Stimulated activated CD8-positive, alpha-beta memory T cell treated with anti-CD3 and anti-CD28 coated beads, Interleukin-12 subunit alpha, Interleukin-12 subunit beta, amount 100 ng/mL, for 24 hours (primary cell): ENCODE measurements around the gene CAD.
"Not testable (repeated sequence)": the region's sequence is repeated elsewhere in the genome, so short reads cannot be mapped to it uniquely, and the experiment has no call there.

Source experiments
- DNase-seq: peaks from one replicate; pipeline ENCODE4 v3.0.0-alpha.2; 2020; ENCODE audit errors: extremely low read depth

CAD gene

DNA sequence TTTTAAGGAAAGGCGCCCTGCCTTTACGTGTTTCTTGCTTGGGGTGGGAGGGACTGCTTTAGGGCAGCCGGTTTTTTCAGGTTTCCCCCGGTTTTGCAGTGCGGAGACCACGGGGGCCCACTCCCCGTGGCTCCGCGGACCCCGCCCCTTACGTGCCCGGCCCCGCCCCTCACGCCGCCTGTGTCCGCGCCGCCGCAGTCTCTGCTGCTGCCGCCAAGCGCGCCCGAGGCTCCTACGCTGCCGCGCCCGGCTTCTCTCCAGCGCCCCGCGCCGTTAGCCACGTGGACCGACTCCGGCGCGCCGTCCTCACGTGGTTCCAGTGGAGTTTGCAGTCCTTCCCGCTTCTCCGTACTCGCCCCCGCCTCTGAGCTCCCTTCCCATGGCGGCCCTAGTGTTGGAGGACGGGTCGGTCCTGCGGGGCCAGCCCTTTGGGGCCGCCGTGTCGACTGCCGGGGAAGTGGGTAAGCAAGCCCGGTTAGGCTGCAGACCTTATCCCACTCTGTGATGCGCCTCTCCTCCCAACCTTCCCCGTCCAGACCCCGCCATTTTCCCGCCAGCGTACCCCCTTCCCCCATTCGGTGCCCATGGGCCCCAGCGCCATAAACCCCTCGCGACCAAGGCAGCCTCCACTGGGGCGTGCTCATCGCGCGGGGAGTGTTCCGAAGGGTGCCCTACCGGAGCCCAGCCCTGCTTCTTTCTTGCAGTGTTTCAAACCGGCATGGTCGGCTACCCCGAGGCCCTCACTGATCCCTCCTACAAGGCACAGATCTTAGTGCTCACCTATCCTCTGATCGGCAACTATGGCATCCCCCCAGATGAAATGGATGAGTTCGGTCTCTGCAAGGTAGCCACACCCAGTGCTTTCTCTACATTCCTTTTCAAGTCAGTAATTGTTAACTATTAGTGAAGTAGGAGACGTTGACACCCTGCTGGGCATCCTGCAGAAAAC is at the start of gene CAD:
Gene CAD (plus strand): TSS at position 197 of the 949 bp plus-strand sequence. CDS start 183 bp downstream, at position 380.
- peak; percentile 76 for DNase-seq

DNA sequence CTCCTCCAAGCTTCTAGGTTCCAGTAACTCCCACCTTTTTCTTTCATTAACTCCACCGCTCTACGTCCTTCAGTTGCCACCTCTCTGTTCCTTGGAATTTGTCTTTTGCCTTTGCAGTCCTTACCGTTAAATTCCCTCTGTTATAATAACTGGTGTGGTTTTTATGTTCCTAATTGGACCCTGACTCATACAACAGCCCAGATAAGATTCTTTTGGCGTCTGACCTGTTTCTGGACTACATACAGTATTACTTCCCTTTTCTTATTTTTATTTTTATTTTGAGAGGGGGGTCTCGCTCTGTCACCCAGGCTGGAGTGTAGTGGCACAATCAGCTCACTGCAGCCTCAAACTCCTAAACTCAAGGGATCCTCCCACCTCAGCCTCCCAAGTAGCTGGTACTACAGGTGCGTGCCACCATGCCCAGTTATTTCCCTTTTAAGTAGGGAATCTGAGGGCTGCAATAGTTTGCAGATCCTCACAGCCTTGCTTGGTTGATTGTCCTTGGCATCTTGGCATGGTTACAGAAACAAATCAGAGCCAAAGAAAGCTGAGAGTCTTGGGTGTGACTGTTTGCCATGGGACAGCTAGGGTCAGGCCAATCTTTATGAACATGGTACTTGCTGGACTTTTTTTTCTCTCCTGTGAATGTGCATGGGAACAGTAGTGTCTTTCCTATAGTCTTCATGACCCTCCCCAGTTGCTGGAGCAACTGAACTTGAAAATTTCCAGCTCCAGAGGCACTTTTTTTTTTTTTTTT is 46.4 kb upstream of the CAD start:
- DNase-seq = no peak

DNA sequence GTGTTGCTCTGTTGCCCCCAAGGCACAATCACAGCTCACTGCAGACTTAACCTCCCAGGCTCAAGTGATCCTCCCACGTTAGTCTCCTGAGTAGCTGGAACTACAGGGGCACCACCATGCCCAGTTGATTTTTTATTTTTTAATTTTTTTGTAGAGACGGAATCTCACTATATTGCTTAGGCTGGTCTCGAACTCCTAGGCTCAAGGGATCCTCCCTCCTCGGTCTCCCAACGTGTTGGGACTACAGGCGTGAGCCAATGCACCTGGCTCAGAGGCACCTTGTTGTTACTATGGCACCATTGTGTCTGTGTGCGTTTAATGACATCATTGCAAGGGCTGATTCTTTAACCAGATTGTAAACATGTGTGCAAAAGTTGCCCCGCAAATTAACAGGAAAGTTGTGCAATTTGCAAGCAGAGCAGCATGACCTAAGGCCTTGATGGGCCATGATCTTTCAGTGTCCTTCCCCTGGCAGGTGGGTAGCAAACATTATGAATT is 45.8 kb upstream of the CAD start:
- DNase-seq = no peak

DNA sequence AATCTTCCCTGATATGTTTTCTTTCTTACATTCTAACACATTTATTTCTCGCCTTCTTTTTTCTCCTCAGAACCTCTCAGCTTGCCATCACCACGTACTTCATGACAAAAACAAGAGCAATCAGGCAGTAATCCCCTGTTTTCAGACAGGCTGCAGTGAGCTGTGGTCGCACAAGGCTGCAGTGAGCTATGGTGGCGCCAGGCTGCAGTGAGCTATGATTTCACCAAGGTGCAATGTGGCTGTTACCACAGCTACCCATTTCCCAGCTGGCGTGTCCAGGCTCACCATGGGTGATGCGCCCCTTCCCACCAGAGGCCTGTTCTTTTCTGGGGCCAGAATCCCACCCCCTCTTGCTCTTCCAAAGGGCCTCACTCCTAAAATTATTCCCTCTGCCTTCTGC is 42.5 kb upstream of the CAD start:
- DNase-seq = no peak

DNA sequence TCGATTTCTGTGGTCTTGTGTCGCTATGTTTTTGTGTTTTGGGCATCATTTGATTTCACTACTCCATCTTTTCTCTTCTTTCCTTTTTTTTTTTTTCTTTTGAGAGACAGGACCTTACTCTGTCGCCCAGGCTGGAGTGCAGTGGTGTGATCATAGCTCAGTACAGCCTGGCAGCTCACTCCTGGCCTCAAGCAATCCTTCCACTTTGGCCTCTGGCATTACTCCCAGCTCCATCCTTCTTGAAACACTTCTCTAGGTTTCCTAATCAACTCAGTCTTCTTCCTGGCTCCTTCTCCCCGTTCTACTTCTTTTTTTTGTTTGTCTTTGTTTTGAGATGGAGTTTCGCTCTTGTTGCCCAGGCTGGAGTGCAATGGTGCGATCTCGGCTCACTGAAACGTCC is 41.8 kb upstream of the CAD start:
- DNase-seq = no peak

- not testable (repeated sequence) for DNase-seq
Observed at GRCh38 chr2:27175781-27176180, 41.4 kb upstream of the CAD start.

- no peak for DNase-seq
Observed at GRCh38 chr2:27177441-27178351, 39.5 kb upstream of the CAD start.

DNA sequence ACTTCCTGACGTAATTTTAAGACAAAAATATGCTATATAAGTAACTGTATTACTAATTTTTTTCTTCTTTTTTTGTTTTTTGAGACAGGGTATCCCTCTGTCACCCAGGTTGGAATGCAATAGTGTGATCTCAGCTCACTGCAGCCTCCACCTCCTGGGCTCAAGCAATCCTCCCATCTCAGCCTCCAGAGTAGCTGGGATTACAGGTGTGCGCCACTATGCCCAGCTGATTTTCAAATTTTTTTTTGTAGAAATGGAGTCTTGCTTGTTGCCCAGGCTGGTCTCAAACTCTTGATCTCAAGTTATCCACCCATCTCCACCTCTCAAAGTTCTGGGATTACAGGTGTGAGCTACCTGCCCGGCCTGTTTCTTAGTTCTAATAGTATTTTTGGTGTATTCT is 38.7 kb upstream of the CAD start:
- no peak for DNase-seq

GRCh38 chr2:27179344-27180000 is 37.7 kb upstream of the CAD start:
- no peak for DNase-seq

DNA sequence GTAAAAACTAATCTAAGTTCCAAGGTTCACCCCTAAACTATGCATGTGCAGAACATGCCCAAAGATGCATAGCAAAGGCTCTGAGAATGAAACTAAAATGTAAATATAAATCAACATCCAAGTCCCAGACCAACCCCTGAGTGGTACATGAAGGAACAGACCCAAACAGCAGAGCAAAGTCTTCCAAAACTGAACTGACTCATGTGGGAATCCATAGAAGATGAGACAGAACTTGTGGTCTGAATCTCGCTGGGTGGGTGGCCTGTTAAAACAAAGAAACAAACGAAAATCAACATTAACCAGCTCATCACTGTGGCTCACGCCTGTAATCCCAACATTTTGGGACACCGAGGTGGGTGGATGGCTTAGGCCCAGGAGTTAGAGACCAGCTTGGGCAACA is 34.8 kb upstream of the CAD start:
- no peak for DNase-seq

GRCh38 chr2:27184115-27184514 is 33.1 kb upstream of the CAD start:
- DNase-seq = no peak

DNA sequence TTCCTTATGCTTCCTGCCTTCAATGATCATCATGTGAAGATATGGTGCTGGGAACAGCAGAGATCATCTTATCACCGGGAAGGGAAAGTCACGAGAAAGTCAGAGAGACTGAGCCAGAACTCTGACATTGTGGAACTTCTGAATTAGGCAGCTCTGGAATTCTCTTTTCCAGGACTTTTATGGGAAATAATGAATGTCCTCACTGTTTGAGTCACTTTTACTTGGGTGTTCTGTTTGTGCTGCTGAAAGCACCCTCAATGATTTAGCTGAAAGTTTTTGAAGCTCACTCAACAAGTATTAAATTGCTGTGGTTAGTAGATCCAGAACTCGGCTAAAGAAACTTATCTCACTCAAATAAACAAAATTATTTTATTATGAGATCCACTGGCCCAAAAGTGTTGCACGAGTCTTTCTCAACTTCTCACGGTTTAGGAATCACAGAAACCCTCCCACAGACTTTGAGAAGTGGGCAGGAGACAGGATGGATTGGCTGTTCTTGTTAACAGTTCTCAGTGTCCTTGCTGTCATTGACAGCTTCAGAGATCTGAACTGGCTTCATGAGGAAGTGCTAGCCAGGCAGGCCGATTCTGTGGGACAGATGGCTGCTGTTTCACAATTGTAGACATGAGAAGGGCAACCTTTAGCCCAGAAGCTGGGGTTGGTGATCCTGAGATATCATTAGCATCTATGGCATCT is 31.7 kb upstream of the CAD start:
- no peak for DNase-seq

- DNase-seq = no peak
Observed at GRCh38 chr2:27186613-27187345, 30.4 kb upstream of the CAD start.

GRCh38 chr2:27189989-27190388 is 27.2 kb upstream of the CAD start:
- DNase-seq = no peak

GRCh38 chr2:27191070-27191829 is 25.9 kb upstream of the CAD start:
- no peak for DNase-seq

GRCh38 chr2:27194538-27195354 is 22.4 kb upstream of the CAD start:
- no peak for DNase-seq

DNA sequence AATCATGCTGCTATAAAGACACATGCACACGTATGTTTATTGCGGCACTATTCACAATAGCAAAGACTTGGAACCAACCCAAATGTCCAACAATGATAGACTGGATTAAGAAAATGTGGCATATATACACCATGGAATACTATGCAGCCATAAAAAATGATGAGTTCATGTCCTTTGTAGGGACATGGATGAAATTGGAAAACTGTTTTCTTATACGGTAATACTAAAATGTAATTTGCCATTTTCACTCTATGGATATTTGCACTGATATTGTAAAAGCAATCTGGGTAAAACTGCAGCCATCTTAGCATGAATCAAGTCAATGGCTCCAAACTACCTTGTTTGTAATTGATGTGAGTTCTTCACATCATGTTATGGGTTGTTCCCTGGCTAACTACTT is 21.4 kb upstream of the CAD start:
- DNase-seq = not testable (repeated sequence)

DNA sequence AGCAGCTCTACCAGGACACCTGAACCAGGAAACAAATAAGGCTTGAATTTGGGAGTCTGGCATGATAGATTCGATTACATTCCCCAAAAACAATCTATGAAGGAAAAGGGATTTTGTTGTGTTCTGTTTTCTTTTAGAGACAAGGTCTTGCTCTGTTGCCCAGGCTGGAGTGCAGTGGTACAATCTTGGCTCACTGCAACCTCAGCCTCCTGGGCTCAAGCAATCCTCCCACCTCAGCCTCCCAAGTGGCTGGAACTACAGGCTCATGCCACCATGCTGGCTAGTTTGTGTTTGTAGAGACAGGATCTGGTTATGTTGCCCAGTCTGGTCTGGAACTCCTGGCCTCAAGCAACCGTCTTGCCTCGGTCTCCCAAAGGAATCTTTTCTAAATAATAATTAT is 19.1 kb upstream of the CAD start:
- not testable (repeated sequence) for DNase-seq
